ENCODE results near the gene SRP9. TPM values are rescaled to one million over a fixed set of nuclear protein-coding genes. Genes with fewer than 3 reads are reported as not detected.
"Not testable (repeated sequence)": the region's sequence is repeated elsewhere in the genome, so short reads cannot be mapped to it uniquely, and the experiment has no call there.

The SRP9 gene
- total RNA-seq, 2 experiments from 2014 or later = 246 to 253 TPM

DNA sequence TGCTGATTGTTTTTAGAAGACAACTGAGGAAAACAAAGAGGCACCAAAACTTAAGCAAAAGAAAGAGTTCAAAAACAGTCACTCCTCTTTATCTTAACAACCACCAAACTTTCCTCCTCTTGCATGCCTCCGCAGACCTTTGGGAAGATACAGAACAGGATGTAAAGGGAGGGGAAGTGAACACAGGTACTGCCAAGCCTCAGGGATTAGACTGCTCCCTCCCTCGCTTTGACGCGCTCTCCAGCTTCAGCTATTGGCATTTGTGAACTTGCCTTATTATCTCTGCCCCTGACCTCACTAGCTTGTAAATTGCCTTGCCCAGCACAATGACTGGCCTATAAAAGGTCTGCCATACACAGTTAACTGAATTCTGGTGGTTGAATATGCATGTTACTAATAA is 4.8 kb upstream of the SRP9 start:
- DNase-seq = no peak
- Mint-ChIP-seq H3K4me1 (peaks cover 1% of the 10 kb centered on the region), H3K4me3 (no peak overlapping the region), H3K36me3 (ENCODE audit: low read depth) (peaks cover 2% of the 10 kb centered on the region), H3K9me3 (no peaks in the 10 kb centered on the region), H3K27me3 (no peaks in the 10 kb centered on the region), H3K27ac (no peak overlapping the region)
- ChIA-PET POLR2A (no interaction called here), CTCF (interaction anchor here (0.6 to 1.5 kb wide), 4 partner anchors 10 to 292 kb away, joined by 3 to 8 read pairs (median 4); partner anchors contain the start of gene EPHX1)

DNA sequence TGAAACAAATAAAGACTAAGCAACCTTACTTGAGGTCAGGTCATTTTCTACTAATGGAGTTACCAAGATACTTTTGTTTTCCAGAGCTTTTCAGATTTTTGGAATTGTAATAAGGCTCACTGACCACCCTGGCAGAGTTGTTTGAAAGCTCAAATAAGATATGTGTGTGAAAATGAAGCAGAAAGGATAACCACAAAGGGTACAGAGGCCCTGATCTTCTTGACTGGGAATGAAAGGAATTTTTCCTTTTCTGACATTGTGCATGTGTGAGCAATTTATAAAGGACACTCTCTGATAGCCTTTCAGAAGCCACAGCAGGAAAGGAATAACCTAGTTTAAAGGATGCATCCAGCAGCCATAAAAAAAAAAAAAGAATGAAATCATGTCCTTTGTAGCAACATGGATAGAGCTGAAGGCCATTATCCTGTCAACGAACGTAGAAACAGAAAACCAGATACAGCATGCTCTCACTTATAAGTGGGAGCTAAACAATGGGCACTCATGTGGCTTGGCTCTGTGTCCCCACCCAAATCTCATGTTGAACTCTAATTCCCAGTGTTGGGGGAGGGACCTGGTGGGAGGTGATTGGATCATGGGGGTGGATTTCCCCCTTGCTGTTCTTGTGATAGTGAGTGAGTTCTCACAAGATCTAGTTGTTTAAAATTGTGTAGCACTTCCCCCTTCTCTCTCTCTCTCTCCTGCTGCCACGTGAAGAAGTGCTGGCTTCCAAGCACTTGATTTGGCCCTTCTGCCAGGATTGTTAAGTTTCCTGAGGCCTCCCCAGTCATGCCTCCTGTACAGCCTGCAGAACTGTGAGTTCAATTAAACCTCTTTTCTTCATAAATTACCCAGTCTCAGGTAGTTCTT is 3.1 kb upstream of the SRP9 start:
- ChIA-PET POLR2A (no interaction called here), CTCF (interaction anchor here (1.1 kb wide), 1 partner anchor 107 kb away, joined by 3 read pairs; no protein-coding TSS in a partner anchor)
- no peak overlapping the region for H3K27ac Mint-ChIP-seq
- H3K36me3 Mint-ChIP-seq (ENCODE audit: low read depth) = peaks cover 5% of the 10 kb centered on the region
- H3K27me3 Mint-ChIP-seq = no peaks in the 10 kb centered on the region
- DNase-seq = no peak
- peaks cover 6% of the 10 kb centered on the region for H3K4me1 Mint-ChIP-seq
- H3K9me3 Mint-ChIP-seq = no peaks in the 10 kb centered on the region
- H3K4me3 Mint-ChIP-seq = no peak overlapping the region

DNA sequence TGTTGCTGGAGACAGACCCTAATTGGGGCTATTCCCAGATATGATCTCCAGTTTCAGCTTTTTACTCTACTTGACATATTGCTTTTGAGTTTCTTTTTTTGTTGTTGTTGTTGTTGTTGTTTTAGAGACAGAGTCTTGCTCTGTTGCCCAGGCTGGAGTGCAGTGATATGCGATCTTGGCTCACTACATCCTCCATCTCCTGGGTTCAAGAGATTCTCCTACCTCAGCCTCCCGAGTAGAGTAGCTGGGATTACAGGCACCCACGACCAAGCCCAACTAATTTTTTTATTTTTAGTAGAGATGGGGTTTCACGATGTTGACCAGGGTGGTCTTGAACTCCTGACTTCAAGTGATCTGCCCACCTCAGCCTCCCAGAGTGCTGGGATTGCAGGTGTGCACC is 1.3 kb upstream of the SRP9 start:
- H3K27ac Mint-ChIP-seq = no peak overlapping the region
- H3K9me3 Mint-ChIP-seq = no peaks in the 10 kb centered on the region
- H3K36me3 Mint-ChIP-seq (ENCODE audit: low read depth) = peaks cover 18% of the 10 kb centered on the region
- no peaks in the 10 kb centered on the region for H3K27me3 Mint-ChIP-seq
- ChIA-PET CTCF (no interaction called here), POLR2A (interaction anchor here (0.9 to 3.0 kb wide), 4 partner anchors 9 to 331 kb away, joined by 3 to 38 read pairs (median 18); no protein-coding TSS in a partner anchor)
- H3K4me1 Mint-ChIP-seq = peaks cover 19% of the 10 kb centered on the region
- no peak for DNase-seq
- H3K4me3 Mint-ChIP-seq = no peak overlapping the region

DNA sequence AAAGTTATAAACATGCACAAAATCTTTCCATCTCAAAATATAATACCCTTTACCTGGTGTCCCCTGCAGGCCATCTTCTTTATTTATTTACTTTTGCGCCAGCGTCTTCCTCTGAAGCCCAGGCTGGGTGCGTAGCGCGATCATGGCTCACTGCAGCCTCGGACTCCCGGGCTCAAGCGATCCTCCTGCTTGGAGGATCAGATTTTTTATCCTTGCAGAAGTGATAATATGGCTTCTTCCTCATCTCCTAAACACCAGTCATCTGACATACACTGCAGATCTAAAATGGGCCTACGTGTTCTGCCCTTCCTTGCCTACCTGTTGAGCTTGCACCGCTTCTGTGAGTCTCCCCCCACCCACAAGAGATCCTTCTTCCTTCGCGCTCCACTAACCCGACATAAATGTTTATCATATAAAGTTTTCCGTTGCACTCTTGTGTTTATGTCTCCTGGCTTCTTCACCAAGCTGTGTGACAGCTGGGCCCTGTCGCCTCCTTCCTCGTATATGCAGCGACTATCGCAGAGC is 506 bp upstream of the SRP9 start:
- no peaks in the 10 kb centered on the region for H3K27me3 Mint-ChIP-seq
- no peaks in the 10 kb centered on the region for H3K9me3 Mint-ChIP-seq
- POLR2A ChIA-PET = interaction anchor here (0.6 to 3.8 kb wide), 44 partner anchors 9 to 1342 kb away, joined by 3 to 82 read pairs (median 5); partner anchors contain the start of genes COQ8A, EPHX1, H3-3A and LBR
- CTCF ChIA-PET = interaction anchor here (0.8 to 3.1 kb wide), 38 partner anchors 8 to 630 kb away, joined by 3 to 30 read pairs (median 4); partner anchors contain the start of genes LEFTY1, PARP1, PYCR2 and TMEM63A
- H3K36me3 Mint-ChIP-seq (ENCODE audit: low read depth) = peaks cover 18% of the 10 kb centered on the region
- H3K27ac Mint-ChIP-seq = no peak overlapping the region
- H3K4me3 Mint-ChIP-seq = no peak overlapping the region
- no peak for DNase-seq
- peaks cover 22% of the 10 kb centered on the region for H3K4me1 Mint-ChIP-seq

DNA sequence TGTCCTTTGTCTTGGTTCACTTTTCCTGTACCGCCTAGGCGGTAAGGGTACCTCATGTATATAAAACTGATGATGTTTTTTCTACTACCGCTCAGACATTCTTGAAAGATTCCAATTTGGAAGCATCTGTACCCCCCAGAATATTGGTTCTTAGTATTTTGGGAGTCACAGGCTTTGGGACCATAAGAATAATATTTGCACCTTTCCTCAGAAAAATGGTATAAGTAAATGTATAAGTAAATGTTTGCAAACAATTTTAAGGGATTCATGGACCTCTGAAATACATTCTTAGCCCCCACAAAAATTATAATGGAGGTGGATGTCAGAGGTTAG is 677 bp downstream of the SRP9 start:
- DNase-seq = no peak
- H3K36me3 Mint-ChIP-seq (ENCODE audit: low read depth) = peaks cover 29% of the 10 kb centered on the region
- ChIA-PET CTCF (interaction anchor here (0.7 to 3.1 kb wide), 30 partner anchors 9 to 629 kb away, joined by 3 to 30 read pairs (median 5); partner anchors contain the start of genes PARP1, PYCR2 and TMEM63A), POLR2A (interaction anchor here (0.7 to 3.8 kb wide), 42 partner anchors 8 to 1343 kb away, joined by 3 to 82 read pairs (median 6); partner anchors contain the start of genes COQ8A, EPHX1, H3-3A and LBR)
- H3K27me3 Mint-ChIP-seq = no peaks in the 10 kb centered on the region
- no peaks in the 10 kb centered on the region for H3K9me3 Mint-ChIP-seq
- H3K27ac Mint-ChIP-seq = no peak overlapping the region
- H3K4me3 Mint-ChIP-seq = no peak overlapping the region
- peaks cover 33% of the 10 kb centered on the region for H3K4me1 Mint-ChIP-seq

DNA sequence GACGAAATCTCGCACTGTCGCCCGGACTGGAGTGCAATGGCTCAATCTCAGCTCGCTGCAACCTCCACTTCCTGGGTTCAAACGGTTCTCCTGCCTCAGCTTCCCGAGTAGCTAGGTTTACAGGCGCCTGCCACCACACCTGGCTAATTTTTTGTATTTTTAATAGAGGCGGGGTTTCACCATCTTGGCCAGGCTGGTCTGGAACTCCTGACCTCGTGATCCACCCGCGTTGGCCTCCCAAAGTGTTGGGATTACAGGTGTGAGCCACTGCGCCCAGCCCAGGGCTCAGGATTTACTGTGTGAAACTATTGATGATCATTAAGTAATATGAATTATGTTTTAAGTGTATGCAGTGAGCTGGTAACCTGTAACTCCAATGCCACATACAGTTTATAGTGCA is 1.5 kb downstream of the SRP9 start:
- CTCF ChIA-PET = interaction anchor here (0.6 to 3.1 kb wide), 14 partner anchors 9 to 354 kb away, joined by 3 to 30 read pairs (median 4); partner anchors contain the start of genes EPHX1, PYCR2 and TMEM63A
- H3K9me3 Mint-ChIP-seq, DNase-seq, H3K27me3 Mint-ChIP-seq, H3K4me3 Mint-ChIP-seq, H3K27ac Mint-ChIP-seq: not testable (repeated sequence)
- Mint-ChIP-seq H3K4me1 (peaks cover 40% of the 10 kb centered on the region), H3K36me3 (ENCODE audit: low read depth) (peaks cover 36% of the 10 kb centered on the region)
- POLR2A ChIA-PET = interaction anchor here (0.8 to 3.8 kb wide), 13 partner anchors 10 to 352 kb away, joined by 3 to 82 read pairs (median 6); partner anchors contain the start of genes LBR, PYCR2, SDE2 and TMEM63A

DNA sequence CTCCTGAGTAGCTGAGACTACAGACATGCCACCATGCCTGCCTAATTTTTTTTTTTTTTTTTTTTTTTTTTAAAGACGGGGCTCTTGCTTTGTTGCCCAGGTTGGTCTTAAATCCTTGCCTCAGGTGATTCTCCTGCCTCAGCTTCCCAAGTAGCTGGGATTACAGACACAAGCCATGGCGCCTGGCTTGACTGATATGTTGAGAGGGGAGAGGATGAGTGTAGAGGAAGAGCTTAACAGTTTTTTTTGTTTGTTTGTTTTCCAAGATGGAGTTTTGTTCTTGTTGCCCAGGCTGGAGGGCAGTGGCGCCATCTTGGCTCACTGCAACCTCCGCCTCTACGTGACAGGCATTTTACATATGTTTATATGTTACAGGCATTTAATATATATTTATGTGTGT is 2.5 kb downstream of the SRP9 start:
- Mint-ChIP-seq H3K27ac (no peak overlapping the region), H3K36me3 (ENCODE audit: low read depth) (peaks cover 42% of the 10 kb centered on the region), H3K27me3 (no peaks in the 10 kb centered on the region), H3K4me1 (peaks cover 39% of the 10 kb centered on the region), H3K9me3 (no peaks in the 10 kb centered on the region), H3K4me3 (no peak overlapping the region)
- CTCF ChIA-PET = interaction anchor here (0.6 to 3.1 kb wide), 6 partner anchors 30 to 195 kb away, joined by 3 to 30 read pairs (median 4); partner anchors contain the start of genes EPHX1 and TMEM63A
- no peak for DNase-seq
- POLR2A ChIA-PET = interaction anchor here (1.2 to 3.8 kb wide), 4 partner anchors 102 to 353 kb away, joined by 3 to 82 read pairs (median 36); partner anchors contain the start of genes LBR and TMEM63A

DNA sequence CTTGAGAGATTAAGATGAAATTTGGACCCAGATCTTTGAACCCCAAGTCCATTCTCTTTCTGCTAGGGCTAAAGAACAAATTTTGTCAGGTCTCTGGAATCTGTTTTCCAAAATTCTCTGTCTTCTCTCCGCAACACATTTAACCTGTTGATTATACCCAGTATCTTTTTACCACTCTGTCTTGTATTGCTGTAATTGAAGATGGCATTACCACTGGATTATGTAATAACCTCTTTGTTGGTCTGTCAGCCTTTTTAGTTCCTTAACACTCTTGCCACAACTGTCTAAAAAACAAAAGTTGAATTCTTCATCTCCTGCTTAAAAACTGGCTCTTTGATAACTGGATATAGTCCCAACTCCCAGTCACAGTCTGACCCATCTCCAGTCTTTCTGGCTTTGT is 3.0 kb downstream of the SRP9 start:
- peaks cover 39% of the 10 kb centered on the region for H3K4me1 Mint-ChIP-seq
- H3K27ac Mint-ChIP-seq = no peak overlapping the region
- no peak for DNase-seq
- H3K9me3 Mint-ChIP-seq = no peaks in the 10 kb centered on the region
- no peak overlapping the region for H3K4me3 Mint-ChIP-seq
- ChIA-PET POLR2A (interaction anchor here (1.0 to 3.8 kb wide), 4 partner anchors 62 to 354 kb away, joined by 3 to 82 read pairs (median 20); partner anchors contain the start of genes LBR and TMEM63A), CTCF (no interaction called here)
- peaks cover 44% of the 10 kb centered on the region for H3K36me3 Mint-ChIP-seq (ENCODE audit: low read depth)
- H3K27me3 Mint-ChIP-seq = no peaks in the 10 kb centered on the region

DNA sequence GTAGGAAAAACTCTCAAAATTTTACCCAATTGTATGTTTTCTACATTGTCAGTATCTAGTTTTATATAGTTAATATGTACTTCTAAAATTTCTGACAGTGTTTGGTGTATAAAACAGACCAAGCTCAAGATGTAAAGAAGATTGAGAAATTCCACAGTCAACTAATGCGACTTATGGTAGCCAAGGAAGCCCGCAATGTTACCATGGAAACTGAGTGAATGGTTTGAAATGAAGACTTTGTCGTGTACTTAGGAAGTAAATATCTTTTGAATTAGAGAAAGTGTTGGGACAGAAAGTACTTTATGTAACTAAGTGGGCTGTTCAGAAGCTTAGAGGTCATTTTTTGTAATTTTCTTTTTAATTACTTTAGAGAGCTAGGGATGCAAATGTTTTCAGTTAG is 11.5 kb downstream of the SRP9 start:
- POLR2A ChIA-PET = interaction anchor here (1.2 to 1.6 kb wide), 2 partner anchors 10 to 12 kb away, joined by 3 to 5 read pairs; partner anchors contain the start of gene SRP9
- not testable (repeated sequence) for H3K4me1 Mint-ChIP-seq, H3K27ac Mint-ChIP-seq, H3K9me3 Mint-ChIP-seq, H3K27me3 Mint-ChIP-seq, DNase-seq, H3K4me3 Mint-ChIP-seq
- CTCF ChIA-PET = interaction anchor here (1.2 kb wide), 1 partner anchor 308 kb away, joined by 3 read pairs; no protein-coding TSS in a partner anchor
- peaks cover 69% of the 10 kb centered on the region for H3K36me3 Mint-ChIP-seq (ENCODE audit: low read depth)

DNA sequence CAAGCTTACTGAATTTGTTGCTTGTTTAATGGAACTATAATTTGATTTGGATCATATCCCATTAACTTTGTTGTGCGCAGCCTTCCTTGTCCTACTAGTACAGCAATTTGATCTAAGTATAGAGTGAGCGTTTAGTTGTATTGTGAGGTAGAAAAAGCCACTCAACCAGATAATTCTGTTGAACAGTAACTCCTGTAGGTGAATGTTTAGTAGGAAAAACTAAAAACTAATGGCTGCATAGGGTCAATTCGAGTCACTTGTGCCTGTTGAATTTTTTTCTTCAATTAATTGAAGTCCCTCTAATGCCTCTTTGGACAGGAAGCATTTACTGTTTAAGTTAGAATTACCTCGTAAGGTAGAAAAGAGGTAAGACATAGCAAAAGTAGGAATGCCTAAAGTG is 17.3 kb downstream of the SRP9 start:
- POLR2A ChIA-PET = no interaction called here
- H3K4me3 Mint-ChIP-seq = no peak overlapping the region
- CTCF ChIA-PET = no interaction called here
- no peak overlapping the region for H3K27ac Mint-ChIP-seq
- no peaks in the 10 kb centered on the region for H3K9me3 Mint-ChIP-seq
- H3K4me1 Mint-ChIP-seq = no peaks in the 10 kb centered on the region
- peaks cover 37% of the 10 kb centered on the region for H3K36me3 Mint-ChIP-seq (ENCODE audit: low read depth)
- no peak for DNase-seq
- H3K27me3 Mint-ChIP-seq = no peaks in the 10 kb centered on the region

DNA sequence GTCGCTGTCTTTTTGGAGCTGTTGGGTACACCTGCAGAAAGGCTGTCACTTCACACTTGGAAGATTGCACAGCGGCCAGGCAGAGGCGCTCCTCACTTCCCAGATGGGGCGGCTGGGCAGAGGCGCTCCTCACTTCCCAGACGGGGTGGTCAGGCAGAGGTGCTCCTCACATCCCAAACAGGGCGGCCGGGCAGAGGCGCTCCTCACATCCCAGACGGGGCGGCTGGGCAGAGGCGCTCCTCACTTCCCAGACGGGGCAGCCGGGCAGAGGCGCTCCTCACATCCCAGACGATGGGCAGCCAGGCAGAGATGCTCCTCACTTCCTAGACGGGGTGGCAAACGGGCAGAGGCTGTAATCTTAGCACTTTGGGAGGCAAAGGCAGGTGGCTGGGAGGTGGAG is 18.5 kb downstream of the SRP9 start:
- H3K4me1 Mint-ChIP-seq, CTCF ChIA-PET, H3K4me3 Mint-ChIP-seq, DNase-seq, H3K27me3 Mint-ChIP-seq, H3K27ac Mint-ChIP-seq, H3K9me3 Mint-ChIP-seq, POLR2A ChIA-PET: not testable (repeated sequence)
- peaks cover 26% of the 10 kb centered on the region for H3K36me3 Mint-ChIP-seq (ENCODE audit: low read depth)

DNA sequence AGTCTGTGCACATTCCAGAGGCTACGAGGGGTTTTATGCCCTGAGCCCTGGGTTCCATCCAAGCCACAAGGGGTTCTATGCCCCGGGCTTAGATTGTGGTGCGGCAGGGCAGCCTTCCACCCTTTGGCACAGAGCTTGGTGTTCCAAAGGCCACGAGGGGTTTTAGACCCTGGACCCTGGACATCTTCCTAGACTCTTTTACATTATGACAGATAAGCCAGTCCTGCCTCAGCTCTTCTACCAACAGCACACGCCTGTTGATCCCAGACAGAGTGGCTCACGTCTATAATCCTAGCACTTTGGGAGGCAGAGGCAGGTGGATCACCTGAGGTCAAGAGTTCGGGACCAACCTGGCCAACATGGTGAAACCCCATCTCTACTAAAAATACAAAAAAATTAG is 23.5 kb downstream of the SRP9 start:
- H3K4me1 Mint-ChIP-seq; H3K27me3 Mint-ChIP-seq; POLR2A ChIA-PET; DNase-seq; H3K27ac Mint-ChIP-seq; H3K4me3 Mint-ChIP-seq; H3K9me3 Mint-ChIP-seq; H3K36me3 Mint-ChIP-seq (ENCODE audit: low read depth): not testable (repeated sequence)
- CTCF ChIA-PET = interaction anchor here (1.8 kb wide), 1 partner anchor 24 kb away, joined by 5 read pairs; the partner anchor contains the start of gene SRP9

DNA sequence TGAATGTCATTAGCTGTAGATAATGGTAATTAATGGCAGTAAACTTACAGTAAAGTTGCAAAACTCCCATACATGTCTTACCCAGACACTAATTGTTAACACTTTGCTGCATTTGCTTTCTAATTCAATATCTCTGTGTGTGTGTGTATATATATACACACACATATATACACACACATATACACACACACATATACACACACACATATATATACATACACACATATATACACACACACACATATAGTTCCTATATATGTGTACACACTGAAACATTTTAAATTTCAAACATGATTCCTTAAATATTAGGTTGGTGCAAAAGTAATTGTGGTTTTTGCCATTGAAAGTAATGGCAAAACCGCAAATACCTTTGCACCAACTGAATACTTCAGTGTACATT is 28.6 kb downstream of the SRP9 start:
- no peak for DNase-seq
- ChIA-PET CTCF (interaction anchor here (0.9 kb wide), 1 partner anchor 29 kb away, joined by 3 read pairs; the partner anchor contains the start of gene SRP9), POLR2A (no interaction called here)
- Mint-ChIP-seq H3K27me3 (peaks cover 10% of the 10 kb centered on the region), H3K4me3 (no peak overlapping the region), H3K27ac (no peak overlapping the region), H3K36me3 (ENCODE audit: low read depth) (no peaks in the 10 kb centered on the region), H3K9me3 (no peaks in the 10 kb centered on the region), H3K4me1 (peaks cover 15% of the 10 kb centered on the region)
